Uterus (tissue), 2 donors: ENCODE data around the gene MSN.

ENCODE experiments used
- CTCF ChIP-seq, 4 experiments: fragments of 200-600 bp in 2 of 4; fragments of 450-650 bp in 2 of 4; sonication (generic) in 2 of 4; IDR thresholded peaks; one replicate each; pipeline ENCODE4 v1.5.1; 2016 to 2019; ENCODE audit warnings: antibody characterized with exemption in 4 of 4, mild to moderate bottlenecking in 2 of 4, moderate library complexity in 1 of 4
- POLR2A ChIP-seq, 2 donors: fragments of 450-650 bp; IDR thresholded peaks; one replicate each; pipeline ENCODE4 v1.6.1; 2016; ENCODE audit warnings: antibody characterized with exemption in 2 of 2, mild to moderate bottlenecking in 1 of 2, moderate library complexity in 1 of 2

- no peak for TF ChIP-seq CTCF (IDR thresholded peaks at IDR 0.05)
- TF ChIP-seq POLR2A (IDR thresholded peaks at IDR 0.05) = no peak
Observed at GRCh38 chrX:65705439-65705838, 38.0 kb downstream of the MSN start.
